Globus pallidus (tissue), 1 donor: ENCODE data around the gene TMPRSS2.

Experiments used
- DNase-seq: peaks from one replicate; pipeline ENCODE4 v3.0.0-alpha.2; 2015; ENCODE audit warnings: low spot score

TMPRSS2 gene

DNA sequence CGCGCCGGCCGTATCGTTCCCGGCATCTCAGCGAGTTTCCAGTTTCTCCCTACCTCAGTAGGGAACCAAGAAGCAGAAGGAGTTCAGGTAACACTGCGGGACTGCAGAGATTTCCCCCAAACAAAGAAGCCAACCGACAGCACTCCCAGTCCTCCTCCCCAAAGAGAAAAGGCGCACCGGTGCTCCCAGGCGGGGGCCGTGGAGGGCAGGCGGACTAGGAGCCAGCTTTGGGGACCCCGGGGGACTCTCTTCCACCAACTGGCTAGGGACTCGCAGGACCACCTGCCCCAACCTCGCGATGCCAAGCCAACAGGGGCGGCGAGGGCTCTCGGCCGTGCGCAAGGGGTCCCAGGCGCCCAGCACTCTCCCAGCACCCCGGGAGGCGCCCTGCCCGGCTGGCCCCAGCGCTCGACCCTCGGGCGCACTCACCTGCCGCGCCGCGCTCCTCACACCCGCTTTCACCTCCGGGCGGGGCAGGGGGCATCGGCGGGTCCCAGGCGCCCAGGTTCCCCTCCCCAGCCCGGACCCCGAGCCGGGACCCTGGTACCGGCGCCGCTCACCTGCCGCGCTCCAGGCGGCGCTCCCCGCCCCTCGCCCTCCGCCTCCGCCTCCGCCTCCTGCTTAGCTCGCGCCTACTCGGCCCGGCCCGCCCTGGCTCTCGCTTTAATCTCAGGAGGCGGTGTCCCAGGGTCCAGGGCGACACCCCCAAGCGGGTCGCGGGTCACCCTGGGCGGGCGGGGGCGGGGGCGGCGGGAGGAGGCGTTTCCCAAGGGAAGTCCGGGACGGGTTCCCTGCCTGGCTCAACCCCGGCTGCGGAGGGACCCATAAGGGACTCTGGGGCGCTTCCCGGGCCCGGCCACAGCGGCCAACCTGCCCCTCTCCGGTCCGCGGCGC, at the start of gene TMPRSS2:
TSS of gene TMPRSS2 (minus strand) at position 638 of the 894 bp plus-strand sequence. CDS start 10,025 bp downstream, outside the sequence.
- no peak for DNase-seq

GRCh38 chr21:41555057-41555456, 47.1 kb upstream of the TMPRSS2 start:
- DNase-seq = no peak

DNA sequence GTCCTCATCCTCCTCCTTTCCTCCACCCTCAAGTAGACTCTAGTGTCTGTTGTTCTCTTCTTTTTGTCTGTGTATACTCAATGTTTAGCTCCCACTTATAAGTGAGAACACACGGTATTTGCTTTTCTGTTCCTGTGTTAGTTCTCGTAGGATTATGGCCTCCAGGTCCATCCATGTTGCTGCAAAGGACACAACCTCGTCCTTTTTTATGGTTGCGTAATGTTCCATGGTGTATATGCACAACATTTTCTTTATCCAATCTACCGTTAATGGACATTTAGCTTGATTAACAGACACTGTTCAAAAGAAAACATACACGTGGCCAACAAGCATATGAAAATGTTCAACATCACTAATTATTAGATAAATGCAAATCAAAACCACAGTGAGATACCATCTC, 44.3 kb upstream of the TMPRSS2 start:
- no peak for DNase-seq

DNA sequence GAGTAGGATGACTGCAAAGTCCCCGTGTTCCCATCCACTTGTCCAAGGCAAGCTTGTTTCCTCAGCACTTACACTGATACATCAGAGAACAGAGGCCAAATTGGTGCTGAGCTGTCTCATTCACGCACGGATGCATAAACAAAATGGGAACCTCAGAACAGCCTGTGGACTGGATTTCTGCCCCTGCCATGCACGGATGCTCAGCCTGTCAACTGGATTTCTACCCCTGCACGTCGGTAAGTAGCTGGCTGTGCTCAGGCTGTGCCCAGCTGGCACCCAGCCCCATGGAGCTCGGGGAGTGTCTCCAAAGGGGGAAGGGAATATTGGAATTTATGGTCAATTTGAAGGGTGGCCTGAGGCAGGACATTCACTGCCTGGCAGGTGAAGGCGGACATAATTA, 40.8 kb upstream of the TMPRSS2 start:
- DNase-seq = no peak

DNA sequence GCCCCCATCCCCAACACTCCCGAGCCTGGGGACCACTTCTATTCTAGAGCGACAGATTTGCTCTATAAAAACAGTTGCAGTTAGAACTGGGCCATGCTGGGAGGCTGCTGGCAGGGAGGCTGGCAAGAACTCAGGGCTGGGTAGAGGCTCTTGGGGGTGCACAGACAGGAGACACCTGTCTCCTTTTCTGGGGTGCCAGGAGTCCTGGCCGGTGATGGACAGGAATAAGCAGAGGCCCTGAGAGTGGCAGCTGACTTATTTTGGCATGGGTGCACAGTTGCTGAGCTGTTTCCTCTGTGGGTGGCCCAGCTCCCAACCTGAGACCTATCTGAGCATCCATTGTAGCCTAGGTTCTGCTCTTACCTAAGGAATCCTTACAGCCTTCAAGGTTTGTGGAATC, 39.2 kb upstream of the TMPRSS2 start:
- no peak for DNase-seq

DNA sequence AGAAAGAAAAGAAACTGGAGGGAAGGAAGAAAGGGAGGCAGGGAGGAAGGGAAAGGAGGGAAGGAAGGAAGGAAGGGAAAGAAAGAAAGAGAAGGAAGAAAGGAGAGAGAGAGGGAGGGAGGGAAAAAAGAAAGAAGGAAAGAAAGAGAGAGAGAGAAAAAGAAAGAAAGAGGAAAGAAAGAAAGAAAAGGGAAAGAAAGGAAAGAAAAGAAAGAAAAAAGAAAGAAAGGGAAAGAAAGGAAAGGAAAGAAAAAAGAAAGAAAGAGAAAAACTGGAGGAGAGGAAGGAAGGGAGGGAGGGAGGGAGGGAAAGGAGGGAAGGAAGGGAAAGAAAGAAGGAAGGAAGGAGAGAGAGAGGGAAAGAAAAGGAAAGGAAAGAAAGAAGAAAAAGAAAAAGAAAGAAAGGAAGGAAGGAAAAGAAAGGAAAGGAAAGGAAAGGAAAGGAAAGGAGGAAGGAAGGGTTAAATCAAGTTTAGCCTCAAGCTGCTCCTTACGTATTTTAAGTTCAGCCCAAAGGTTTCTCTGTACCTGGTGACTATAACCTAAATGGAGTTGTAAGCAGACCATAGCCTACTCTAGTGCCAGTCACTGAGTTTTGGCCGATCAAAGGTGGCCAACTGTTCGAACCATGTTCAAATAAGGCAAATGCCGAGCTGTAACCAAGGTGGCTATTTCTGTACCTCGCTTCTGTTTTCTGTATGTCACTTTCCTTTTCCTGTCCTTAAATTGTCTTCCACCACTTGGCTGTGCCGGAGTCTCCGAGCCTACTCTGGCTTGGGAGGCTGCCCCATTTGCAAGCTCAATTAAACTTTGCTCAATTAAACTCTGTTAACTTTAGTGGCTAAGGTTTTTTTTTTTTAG, 37.8 kb upstream of the TMPRSS2 start:
- DNase-seq = no peak

DNA sequence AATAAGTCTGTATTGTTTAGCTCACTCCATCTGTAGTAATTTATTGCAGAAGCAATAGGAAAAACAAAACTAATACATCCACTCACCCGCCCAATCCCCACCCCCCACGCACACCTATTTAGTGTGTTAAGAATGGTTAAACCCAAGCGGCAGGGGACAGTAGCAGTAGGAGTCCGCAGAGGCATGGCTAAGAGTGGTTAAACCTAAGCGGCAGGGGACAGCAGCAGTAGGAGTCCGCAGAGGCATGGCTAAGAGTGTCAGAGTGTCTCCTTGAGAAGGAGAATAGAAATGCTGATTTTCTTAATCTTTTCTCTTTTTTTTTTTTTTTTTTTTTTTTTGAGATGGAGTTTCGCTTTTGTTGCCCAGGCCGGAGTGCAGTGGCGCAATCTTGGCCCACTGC, 34.8 kb upstream of the TMPRSS2 start:
- DNase-seq = no peak

GRCh38 chr21:41537356-41537755, 29.4 kb upstream of the TMPRSS2 start:
- DNase-seq = no peak

GRCh38 chr21:41536827-41537103, 28.8 kb upstream of the TMPRSS2 start:
- DNase-seq = no peak

- DNase-seq = no peak
Measured at GRCh38 chr21:41536076-41536826, 28.3 kb upstream of the TMPRSS2 start.

GRCh38 chr21:41530366-41530765, 22.4 kb upstream of the TMPRSS2 start:
- no peak for DNase-seq

GRCh38 chr21:41529769-41530168, 21.8 kb upstream of the TMPRSS2 start:
- no peak for DNase-seq

GRCh38 chr21:41526478-41527087, 18.6 kb upstream of the TMPRSS2 start:
- DNase-seq = no peak

DNA sequence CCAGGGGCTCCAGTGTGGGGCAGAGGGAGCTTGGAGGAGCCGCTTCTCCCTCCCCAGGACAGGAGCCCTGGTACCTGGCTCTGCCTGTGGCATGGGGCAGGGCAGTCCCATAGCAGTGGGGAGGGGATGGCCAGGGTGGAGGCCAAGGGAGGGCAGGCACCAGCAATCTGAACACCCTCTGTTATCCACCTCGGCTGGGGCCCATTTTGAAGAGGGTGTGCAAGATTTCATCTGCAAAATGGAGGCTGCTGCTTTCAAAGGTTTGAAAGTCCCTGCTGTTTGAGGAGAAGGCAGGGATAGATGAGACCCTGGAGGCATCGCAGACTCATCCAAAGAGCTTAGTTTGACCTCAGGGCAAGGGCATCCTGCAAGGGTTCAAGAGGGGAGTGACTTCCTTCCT, 15.2 kb upstream of the TMPRSS2 start:
- no peak for DNase-seq

DNA sequence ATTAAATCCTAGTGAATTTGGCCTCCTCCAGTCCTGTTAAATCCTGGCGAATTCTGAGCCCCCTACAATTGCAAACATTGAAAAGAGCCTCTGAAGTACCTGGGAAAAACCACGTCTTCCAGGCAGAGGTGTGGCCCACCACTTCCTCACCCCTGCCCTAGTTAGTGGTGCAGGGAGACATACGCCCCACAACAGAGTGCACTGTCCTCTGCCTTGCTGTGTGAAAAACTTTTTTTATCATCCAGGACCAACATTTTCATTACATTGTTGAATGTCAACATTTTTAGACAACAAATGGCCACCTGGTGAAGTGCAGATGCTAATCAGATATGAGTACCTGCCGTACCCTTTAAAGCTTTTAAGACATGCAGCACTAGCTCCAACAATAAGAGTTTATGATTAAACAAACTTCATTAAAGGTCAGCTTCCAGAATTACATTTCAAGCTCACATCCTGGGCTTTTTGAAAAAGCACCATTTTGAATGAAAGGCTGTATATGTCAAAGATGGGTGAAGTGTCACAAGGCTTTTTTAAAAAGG, 13.6 kb upstream of the TMPRSS2 start:
- DNase-seq = no peak

GRCh38 chr21:41520560-41521442, 12.8 kb upstream of the TMPRSS2 start:
- DNase-seq = no peak

DNA sequence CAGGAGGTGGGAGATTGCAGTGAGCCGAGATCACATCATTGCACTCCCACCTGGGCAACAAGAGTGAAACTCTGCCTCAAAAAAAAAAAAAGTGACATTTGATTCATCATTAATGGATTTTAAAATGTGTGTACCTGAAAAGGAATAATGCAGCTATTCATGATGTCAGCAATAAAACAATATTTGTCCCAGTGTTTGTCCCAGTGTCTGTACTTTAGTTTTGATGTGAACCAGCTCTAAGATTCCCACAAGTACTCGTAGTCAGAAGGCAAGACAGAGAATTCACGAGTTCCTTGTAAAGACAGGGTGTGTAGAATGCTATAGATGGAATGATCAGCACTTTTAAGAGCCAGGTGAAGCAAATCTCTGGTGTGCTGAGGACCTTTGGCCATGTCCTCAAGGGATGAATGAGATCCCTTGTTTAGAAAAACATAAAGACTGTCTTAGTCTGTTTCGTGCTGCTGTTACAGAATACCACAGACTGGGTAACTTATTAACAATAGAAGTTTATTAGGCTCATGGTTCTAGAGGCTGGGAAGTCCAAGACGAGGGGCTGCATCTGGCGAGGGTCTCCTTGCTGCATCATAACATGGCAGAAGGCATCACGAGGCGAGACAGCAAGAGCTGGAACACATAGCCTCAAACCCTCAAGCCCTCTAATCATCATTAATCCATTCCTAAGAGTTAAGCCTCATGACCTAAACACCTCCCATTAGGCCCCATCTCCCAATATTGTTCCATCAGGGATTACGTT, 12.0 kb upstream of the TMPRSS2 start:
- DNase-seq = no peak

DNA sequence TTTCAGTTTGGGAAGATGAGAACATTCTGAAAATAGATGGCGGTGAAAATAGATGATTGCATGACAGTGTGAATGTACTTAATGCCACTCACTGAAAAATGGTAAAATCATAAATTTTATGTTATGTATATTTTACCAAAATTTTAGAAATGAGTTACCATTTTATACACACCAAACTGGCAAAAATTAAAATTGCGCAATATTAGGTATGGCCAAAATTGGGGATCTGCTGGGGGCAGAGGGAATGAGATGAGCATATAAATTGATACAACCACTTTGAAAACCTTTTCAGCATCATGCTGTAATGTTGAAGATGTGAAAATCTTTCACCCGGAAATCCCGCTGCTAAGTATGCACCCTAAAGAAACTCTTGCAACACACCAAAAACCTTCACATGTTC, 10.8 kb upstream of the TMPRSS2 start:
- no peak for DNase-seq

GRCh38 chr21:41511858-41512257, 3.9 kb upstream of the TMPRSS2 start:
- no peak for DNase-seq

DNA sequence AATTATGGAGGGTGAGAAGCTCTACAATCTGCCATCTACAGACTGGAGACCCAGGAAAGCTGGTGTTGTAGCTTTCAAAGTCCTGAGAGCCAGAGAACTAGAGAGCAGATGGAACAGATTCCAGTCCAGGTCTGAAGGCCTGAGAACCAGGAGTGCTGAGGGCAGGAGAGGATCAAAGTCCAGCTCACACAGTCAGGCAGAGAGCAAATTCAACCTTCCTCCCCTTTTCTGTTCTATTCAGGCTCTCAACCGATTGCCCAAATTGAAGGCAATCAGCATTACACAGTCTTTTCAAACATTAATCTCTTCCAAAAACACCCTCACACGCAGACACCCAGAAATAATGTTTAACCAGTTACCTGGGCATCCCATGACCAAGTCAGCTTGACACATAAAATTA, 2.5 kb upstream of the TMPRSS2 start:
- DNase-seq = no peak
